Vagina (tissue), 2 donors: ENCODE results near the gene KLHL29. TPM values are rescaled to one million over a fixed set of nuclear protein-coding genes. Genes with fewer than 3 reads are reported as not detected.

Experiments used
- DNase-seq, 2 donors: peaks; one replicate each; pipeline ENCODE4 v3.0.0-alpha.2; 2017; ENCODE audit errors: extremely low spot score in 2 of 2
- H3K27ac ChIP-seq: fragments of 200-600 bp; sonication (generic); one replicate; pipeline ENCODE4 v1.5.1; 2019
- H3K27me3 ChIP-seq: fragments of 200-600 bp; sonication (generic); one replicate; pipeline ENCODE4 v1.5.1; 2019
- H3K36me3 ChIP-seq, 2 donors: fragments of 200-600 bp; sonication (generic); one replicate each; pipeline ENCODE4 v1.5.1; 2017 to 2019
- H3K4me1 ChIP-seq: fragments of 200-600 bp; sonication (generic); one replicate; pipeline ENCODE4 v1.5.1; 2019
- H3K4me3 ChIP-seq, 2 donors: fragments of 200-600 bp; sonication (generic); 1 replicate in 1 of 2; 2 replicates in 1 of 2; pipeline ENCODE4 v1.5.1; 2016 to 2019
- H3K9me3 ChIP-seq: fragments of 200-600 bp; sonication (generic); one replicate; pipeline ENCODE4 v1.5.1; 2019
- POLR2A ChIP-seq, 2 donors: fragments of 450-650 bp; IDR thresholded peaks; one replicate each; pipeline ENCODE4 v1.6.1; 2017; ENCODE audit warnings: antibody characterized with exemption in 2 of 2, mild to moderate bottlenecking in 2 of 2, moderate library complexity in 2 of 2
- POLR2AphosphoS5 ChIP-seq, 2 donors: sonication (generic); formaldehyde crosslinking; IDR thresholded peaks; one replicate each; pipeline ENCODE4 v1.9.0; 2017; ENCODE audit warnings: antibody characterized with exemption in 2 of 2, mild to moderate bottlenecking in 2 of 2, low read depth in 1 of 2; ENCODE audit not compliant: insufficient read depth in 1 of 2
- intact Hi-C: fragments of 100-400 bp; cut with DNase I; formaldehyde crosslinking; loops from one replicate; pipeline ENCODE4 v1.15.1; 2023
- total RNA-seq: library from RNA; depleted of rRNA; stranded (reverse); fragments of >200 nt; gene quantifications from one replicate; pipeline ENCODE4 v1.2.3, GENCODE V29; 2016
- TF ChIP-seq, protein P1 (sequence below), 3 experiments: fragments of 450-650 bp in 2 of 3; fragments of 200-600 bp in 1 of 3; sonication (generic) in 1 of 3; IDR thresholded peaks; one replicate each; pipeline ENCODE4 v1.5.1; 2017 to 2019; ENCODE audit warnings: antibody characterized with exemption in 3 of 3, mild to moderate bottlenecking in 2 of 3, moderate library complexity in 2 of 3

KLHL29 gene
- total RNA-seq, 1 donor from 2014 or later, result 19.4 TPM

DNA sequence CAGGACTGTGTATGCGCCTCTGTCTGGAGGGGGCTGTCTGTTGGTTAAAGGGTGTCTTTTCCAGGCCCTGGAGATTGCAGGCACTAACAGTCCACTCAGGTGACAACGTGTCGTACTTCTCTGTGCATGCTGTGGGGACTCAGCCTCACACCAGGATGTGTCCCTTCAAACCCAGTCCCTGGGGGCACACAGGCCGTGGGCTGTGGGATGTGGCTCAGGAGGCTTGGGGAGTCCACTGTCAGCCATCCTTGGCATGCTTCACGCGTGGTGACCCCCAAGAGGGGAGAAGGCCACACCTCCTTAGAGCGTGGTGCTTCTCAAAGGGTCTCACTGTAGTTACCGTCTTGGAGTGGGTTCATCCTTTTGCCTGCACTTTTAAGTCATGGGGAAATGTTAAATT lies 127.8 kb downstream of the KLHL29 start:
- intact Hi-C loops, result no loop called here
- Histone ChIP-seq H3K27me3 (no peaks in the 10 kb centered on the region), H3K36me3 (no peaks in the 10 kb centered on the region), H3K4me3 (no peak overlapping the region), H3K9me3 (no peaks in the 10 kb centered on the region), H3K27ac (peak overlapping the region; percentile 80), H3K4me1 (peaks cover 28% of the 10 kb centered on the region)
- no peak for DNase-seq
- TF ChIP-seq POLR2A (IDR thresholded peaks at IDR 0.05) (no peak), POLR2AphosphoS5 (IDR thresholded peaks at IDR 0.05; ENCODE audit: insufficient read depth in 1 of 2, low read depth in 1 of 2) (no peak)
- TF ChIP-seq, protein P1, sequence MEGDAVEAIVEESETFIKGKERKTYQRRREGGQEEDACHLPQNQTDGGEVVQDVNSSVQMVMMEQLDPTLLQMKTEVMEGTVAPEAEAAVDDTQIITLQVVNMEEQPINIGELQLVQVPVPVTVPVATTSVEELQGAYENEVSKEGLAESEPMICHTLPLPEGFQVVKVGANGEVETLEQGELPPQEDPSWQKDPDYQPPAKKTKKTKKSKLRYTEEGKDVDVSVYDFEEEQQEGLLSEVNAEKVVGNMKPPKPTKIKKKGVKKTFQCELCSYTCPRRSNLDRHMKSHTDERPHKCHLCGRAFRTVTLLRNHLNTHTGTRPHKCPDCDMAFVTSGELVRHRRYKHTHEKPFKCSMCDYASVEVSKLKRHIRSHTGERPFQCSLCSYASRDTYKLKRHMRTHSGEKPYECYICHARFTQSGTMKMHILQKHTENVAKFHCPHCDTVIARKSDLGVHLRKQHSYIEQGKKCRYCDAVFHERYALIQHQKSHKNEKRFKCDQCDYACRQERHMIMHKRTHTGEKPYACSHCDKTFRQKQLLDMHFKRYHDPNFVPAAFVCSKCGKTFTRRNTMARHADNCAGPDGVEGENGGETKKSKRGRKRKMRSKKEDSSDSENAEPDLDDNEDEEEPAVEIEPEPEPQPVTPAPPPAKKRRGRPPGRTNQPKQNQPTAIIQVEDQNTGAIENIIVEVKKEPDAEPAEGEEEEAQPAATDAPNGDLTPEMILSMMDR (IDR thresholded peaks at IDR 0.05), result no peak

DNA sequence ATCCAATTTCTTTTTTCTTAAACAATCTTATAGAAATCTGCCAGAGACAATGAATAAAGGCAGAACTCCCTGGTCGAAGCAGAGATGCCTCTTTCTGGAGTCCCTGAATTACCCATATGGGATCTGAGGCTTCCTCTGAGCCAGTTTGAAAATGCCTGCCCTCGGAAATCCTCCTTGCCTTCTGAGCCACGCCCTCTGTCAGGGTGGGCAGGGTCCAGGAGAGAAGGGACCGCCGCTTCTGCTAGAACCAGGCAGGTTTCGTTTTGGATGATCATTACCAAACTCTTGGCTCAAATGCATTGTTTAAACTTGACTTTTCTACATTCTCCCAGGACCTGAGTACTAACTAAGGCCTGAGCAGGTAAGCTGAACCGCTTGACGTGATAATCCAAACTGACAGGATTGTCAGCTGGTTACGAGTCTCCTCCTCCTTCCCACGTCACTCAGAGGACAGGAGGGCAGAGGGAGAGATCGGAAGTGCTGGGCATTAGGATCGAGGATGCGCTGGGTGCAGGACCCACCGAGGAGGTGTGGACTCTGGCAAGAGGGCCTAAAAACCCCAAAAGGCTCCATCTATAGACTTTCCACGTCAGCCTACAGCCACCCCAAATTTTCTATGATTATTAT lies 128.4 kb downstream of the KLHL29 start:
- Histone ChIP-seq H3K27ac (peak overlapping the region; percentile 80), H3K9me3 (no peaks in the 10 kb centered on the region), H3K36me3 (no peaks in the 10 kb centered on the region), H3K4me3 (peak overlapping the region in 1 of 2 donors; percentile 13), H3K27me3 (no peaks in the 10 kb centered on the region), H3K4me1 (peaks cover 29% of the 10 kb centered on the region)
- TF ChIP-seq POLR2AphosphoS5 (IDR thresholded peaks at IDR 0.05; ENCODE audit: insufficient read depth in 1 of 2, low read depth in 1 of 2) (peak in 1 of 2 donors; percentile 17), POLR2A (IDR thresholded peaks at IDR 0.05) (no peak)
- TF ChIP-seq, protein P1 (IDR thresholded peaks at IDR 0.05), result no peak
- intact Hi-C loops, result no loop called here
- DNase-seq, result no peak

DNA sequence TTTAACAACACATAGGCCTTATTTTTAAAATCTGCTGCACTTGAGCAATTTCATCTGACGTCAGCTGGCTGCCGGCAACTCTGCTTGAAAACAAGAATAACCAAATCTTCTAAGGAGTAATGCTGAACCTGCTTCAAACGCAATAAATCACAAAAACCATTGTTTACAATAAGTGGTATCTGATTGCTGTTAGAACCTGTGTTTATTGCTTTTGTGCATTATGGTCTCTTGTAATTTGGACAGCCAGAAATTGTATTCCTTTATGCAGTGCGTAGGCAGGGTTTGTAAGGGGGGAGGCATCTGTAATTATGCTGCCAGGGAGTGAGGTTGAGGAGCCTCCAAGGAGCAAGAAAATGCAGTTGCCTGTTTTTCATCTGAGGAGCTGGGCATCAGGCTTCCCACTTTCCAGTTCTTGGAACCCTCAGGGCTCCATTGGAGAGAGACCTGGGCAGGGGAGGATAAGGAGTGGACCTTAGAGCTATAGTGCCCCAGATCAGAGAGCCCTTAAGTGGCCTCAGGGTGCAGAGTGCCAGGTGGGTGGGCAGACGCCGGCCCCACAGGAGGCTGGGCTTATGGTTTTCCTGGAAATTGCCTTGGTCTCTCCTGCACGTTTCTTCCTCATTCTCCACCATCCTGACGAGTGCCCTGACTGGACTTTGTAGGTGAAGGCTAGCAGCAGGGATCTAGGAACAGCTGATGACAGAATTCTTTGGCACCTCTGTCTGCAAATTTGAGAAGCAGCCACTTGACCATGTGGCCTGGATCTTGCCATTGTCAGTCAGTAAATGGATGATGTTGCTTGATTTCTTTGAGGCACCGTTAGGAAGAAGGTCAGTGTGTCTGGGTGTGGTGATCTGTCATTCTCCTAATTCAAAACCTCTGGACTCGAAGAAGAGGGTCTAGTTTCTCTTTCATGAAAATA lies 129.2 kb downstream of the KLHL29 start:
- no peaks in the 10 kb centered on the region for H3K9me3 ChIP-seq
- intact Hi-C loops, result no loop called here
- H3K36me3 ChIP-seq, result no peaks in the 10 kb centered on the region
- TF ChIP-seq POLR2A (IDR thresholded peaks at IDR 0.05) (no peak), POLR2AphosphoS5 (IDR thresholded peaks at IDR 0.05; ENCODE audit: insufficient read depth in 1 of 2, low read depth in 1 of 2) (peak; percentile 12 to 59)
- H3K4me1 ChIP-seq, result peaks cover 36% of the 10 kb centered on the region
- no peak overlapping the region for H3K4me3 ChIP-seq
- DNase-seq, result no peak
- peak overlapping the region; percentile 80 for H3K27ac ChIP-seq
- H3K27me3 ChIP-seq, result no peaks in the 10 kb centered on the region

DNA sequence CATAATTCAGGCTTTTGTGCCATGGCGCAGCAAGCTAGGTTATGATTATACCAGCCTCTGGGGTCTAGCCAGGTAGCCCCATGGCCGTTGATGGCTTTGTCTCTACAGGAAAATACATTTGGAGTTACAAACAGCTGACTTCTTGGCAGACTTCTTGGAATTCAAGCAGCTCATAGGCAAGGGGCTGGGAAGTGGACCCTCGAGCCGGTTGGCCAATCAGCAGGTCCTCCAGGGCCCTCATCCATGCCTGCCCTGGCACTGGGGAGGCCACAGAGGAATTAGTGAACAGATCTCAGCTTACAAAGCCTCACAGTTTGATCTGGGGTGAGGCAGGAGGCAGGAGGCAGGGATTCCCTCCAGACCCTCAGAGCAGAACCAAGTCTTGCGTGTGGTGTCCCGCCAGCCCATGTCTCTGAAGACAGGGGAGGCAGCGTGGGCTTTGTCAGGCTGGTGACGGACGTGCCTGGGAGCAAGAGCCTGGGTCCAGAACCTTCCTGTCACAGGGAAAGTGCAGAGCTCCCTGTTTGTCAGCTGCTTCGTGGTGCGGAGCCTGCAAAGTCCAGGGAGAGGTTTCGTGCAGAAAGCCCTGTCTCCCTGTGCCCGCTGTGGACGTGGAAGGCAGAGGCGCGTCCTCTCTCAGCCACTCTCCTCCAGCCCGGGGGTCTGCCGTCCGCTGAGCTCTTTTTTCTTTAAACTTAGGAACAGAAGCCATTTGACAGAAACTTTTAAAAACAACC lies 131.7 kb downstream of the KLHL29 start:
- no peak for TF ChIP-seq POLR2A (IDR thresholded peaks at IDR 0.05)
- TF ChIP-seq, protein P1 (IDR thresholded peaks at IDR 0.05), result no peak
- TF ChIP-seq POLR2AphosphoS5 (IDR thresholded peaks at IDR 0.05; ENCODE audit: insufficient read depth in 1 of 2, low read depth in 1 of 2), result no peak
- Histone ChIP-seq H3K36me3 (no peaks in the 10 kb centered on the region), H3K27me3 (no peaks in the 10 kb centered on the region), H3K27ac (no peak overlapping the region), H3K4me1 (peaks cover 44% of the 10 kb centered on the region), H3K9me3 (no peaks in the 10 kb centered on the region), H3K4me3 (no peak overlapping the region)
- intact Hi-C loops, result no loop called here
- DNase-seq, result no peak
